Heart right ventricle (tissue), 16 donors: ENCODE data around the gene BMP4. TPM values are rescaled to one million over a fixed set of nuclear protein-coding genes. Genes with fewer than 3 reads are reported as not detected.

Source experiments
- ATAC-seq, 8 donors: fragments of 200-7000 bp; cut with Tn5 transposase; one replicate each; pipeline ENCODE4 v1.9.1; 2020; ENCODE audit warnings: mild to moderate bottlenecking in 8 of 8, moderate library complexity in 8 of 8, moderate number of reproducible peaks in 1 of 8
- DNase-seq, 2 donors: peaks; one replicate each; pipeline ENCODE4 v3.0.0-alpha.2; 2020
- H3K27ac ChIP-seq, 10 donors: fragments of 200-600 bp; sonication (generic) in 2 of 10; one replicate each; pipeline versions ENCODE4 v1.5.0 to v1.8.0; 2020 to 2022; ENCODE audit warnings: mild to moderate bottlenecking in 3 of 10
- H3K27me3 ChIP-seq, 7 donors: fragments of 200-600 bp; one replicate each; pipeline ENCODE4 v1.8.0; 2021 to 2022; ENCODE audit warnings: mild to moderate bottlenecking in 2 of 7
- H3K36me3 ChIP-seq, 9 donors: fragments of 200-600 bp; sonication (generic) in 1 of 9; one replicate each; pipeline versions ENCODE4 v1.5.0 to v1.8.0; 2020 to 2022; ENCODE audit warnings: mild to moderate bottlenecking in 2 of 9
- H3K4me1 ChIP-seq, 9 donors: fragments of 200-600 bp; sonication (generic) in 1 of 9; one replicate each; pipeline versions ENCODE4 v1.5.0 to v1.8.0; 2020 to 2022; ENCODE audit warnings: mild to moderate bottlenecking in 4 of 9
- H3K4me3 ChIP-seq, 10 donors: fragments of 200-600 bp; sonication (generic) in 2 of 10; one replicate each; pipeline versions ENCODE4 v1.5.0 to v1.8.0; 2020 to 2022; ENCODE audit warnings: mild to moderate bottlenecking in 7 of 10, moderate library complexity in 2 of 10
- H3K9me3 ChIP-seq, 11 donors: fragments of 200-600 bp in 10 of 11; sonication (generic) in 2 of 11; one replicate each; pipeline versions ENCODE4 v1.5.0 to v1.8.0; 2013 to 2022; ENCODE audit warnings: mild to moderate bottlenecking in 2 of 11, control low read depth in 1 of 11, moderate library complexity in 1 of 11
- WGBS, 2 donors: extraction: QIAGEN DNeasy Blood & Tissue Kit; methylation state at CpG; one replicate each; pipeline ENCODE4 v1.1.7; 2013; ENCODE audit warnings: inconsistent platforms in 1 of 2; 5-methylcytosine and 5-hydroxymethylcytosine counted together
- intact Hi-C, 10 donors: fragments of 100-400 bp; cut with DNase I; formaldehyde crosslinking; loops; one replicate each; pipeline versions ENCODE4 v1.11.1 to v1.14.2; 2022
- polyA plus RNA-seq, 2 donors: library from polyadenylated mRNA; stranded (reverse); fragments of 200-250 nt; gene quantifications; one replicate each; pipeline ENCODE4 v1.2.3, GENCODE V29; 2013
- total RNA-seq, 10 donors: library from RNA; stranded (reverse); fragmentation: NEBNext Ultra II Directional in 3 of 10; extraction: Animal tissue kit (Norgen Biotek cat#: 25700) in 3 of 10; gene quantifications; one replicate each; pipeline versions ENCODE4 v1.2.1 to v1.2.4, GENCODE V29; 2021 to 2023
- TF ChIP-seq, protein P1 (sequence below), 9 donors: fragments of 200-600 bp; sonication (generic) in 2 of 9; IDR thresholded peaks; one replicate each; pipeline versions ENCODE4 v1.5.0 to v1.8.0; 2021 to 2022; ENCODE audit warnings: antibody characterized with exemption in 9 of 9, mild to moderate bottlenecking in 5 of 9, moderate library complexity in 1 of 9
- donor health status: Arrhythmogenic right ventricular cardiomyopathy.
- donor health status: ischemic (EF 13 %, LVEDD 7.1; RV severe dilation, severe dysfunction).
- donor health status: healthy with polysubstance abuse.
- donor health status: DM: no; HTN: yes; CAD: no.
- donor health status: DM: no; HTN: no; CAD: no.
- donor health status: ischemic (EF 25% LVEDD 6.9; RV normal size, moderate dysfunction).
- donor health status: ischemic (EF 25% LVEDD 5.7; RV mildly dilated, moderate dysfunction).
- donor health status: healthy.
- donor health status: DM: yes; HTN: yes; CAD: no.
- donor health status: Ischemic cardiomyopathy.
- donor health status: ischemic (EF 35%, LVEDD 5.7; RV mildly dilated, moderate dysfunction).
- donor health status: nonischemic (EF 11% LVEDD 7.7; RV severe dilation, severe dysfunction).
- donor health status: DM: yes; HTN: yes; CAD: no.
- donor health status: PGD.
- donor health status: ischemic (EF 29% LVEDD 5.4; RV normal size, mild dysfunction).
- donor health status: nonischemic (EF 23%, LVEDD 6.1; RV moderate dilation, normal function).

The BMP4 gene
- total and polyA plus RNA-seq, 12 donors = 4.4 to 10.6 (median 5.4) TPM

DNA sequence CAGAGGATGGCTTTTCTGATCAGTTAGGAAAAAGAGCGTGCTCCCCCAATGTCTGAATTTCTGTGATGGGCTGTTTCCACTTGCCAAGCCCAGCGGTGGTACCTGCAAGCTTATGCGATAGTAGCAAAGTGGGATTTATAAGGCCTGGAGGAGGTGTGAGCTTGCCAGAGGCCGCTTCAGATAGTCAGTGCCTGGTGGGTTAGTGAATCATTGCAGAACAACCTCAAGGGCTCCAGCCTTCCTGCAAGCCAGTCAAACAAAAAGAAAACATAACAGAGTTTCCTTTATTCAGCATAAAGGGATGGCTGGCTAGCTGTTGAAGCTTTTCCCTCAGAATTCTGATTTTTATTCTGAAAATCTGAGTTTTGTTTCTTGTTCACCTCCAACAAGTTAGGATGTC is 7.6 kb upstream of the BMP4 start:
- Histone ChIP-seq H3K36me3 (no peaks in the 10 kb centered on the region), H3K4me1 (peaks cover 3 to 14% (median 8%) of the 10 kb centered on the region in 9 donors), H3K4me3 (no peak overlapping the region), H3K9me3 (no peaks in the 10 kb centered on the region), H3K27ac (no peak overlapping the region), H3K27me3 (peaks cover 0 to 50% (median 24%) of the 10 kb centered on the region in 7 donors)
- ATAC-seq (no peak), DNase-seq (no peak)
- intact Hi-C loops = no loop called here
- 83 to 86% methylated on average over 4 of the region's 4 CpGs for WGBS, 2 donors
- TF ChIP-seq, protein P1, sequence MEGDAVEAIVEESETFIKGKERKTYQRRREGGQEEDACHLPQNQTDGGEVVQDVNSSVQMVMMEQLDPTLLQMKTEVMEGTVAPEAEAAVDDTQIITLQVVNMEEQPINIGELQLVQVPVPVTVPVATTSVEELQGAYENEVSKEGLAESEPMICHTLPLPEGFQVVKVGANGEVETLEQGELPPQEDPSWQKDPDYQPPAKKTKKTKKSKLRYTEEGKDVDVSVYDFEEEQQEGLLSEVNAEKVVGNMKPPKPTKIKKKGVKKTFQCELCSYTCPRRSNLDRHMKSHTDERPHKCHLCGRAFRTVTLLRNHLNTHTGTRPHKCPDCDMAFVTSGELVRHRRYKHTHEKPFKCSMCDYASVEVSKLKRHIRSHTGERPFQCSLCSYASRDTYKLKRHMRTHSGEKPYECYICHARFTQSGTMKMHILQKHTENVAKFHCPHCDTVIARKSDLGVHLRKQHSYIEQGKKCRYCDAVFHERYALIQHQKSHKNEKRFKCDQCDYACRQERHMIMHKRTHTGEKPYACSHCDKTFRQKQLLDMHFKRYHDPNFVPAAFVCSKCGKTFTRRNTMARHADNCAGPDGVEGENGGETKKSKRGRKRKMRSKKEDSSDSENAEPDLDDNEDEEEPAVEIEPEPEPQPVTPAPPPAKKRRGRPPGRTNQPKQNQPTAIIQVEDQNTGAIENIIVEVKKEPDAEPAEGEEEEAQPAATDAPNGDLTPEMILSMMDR (IDR thresholded peaks at IDR 0.05) = no peak

DNA sequence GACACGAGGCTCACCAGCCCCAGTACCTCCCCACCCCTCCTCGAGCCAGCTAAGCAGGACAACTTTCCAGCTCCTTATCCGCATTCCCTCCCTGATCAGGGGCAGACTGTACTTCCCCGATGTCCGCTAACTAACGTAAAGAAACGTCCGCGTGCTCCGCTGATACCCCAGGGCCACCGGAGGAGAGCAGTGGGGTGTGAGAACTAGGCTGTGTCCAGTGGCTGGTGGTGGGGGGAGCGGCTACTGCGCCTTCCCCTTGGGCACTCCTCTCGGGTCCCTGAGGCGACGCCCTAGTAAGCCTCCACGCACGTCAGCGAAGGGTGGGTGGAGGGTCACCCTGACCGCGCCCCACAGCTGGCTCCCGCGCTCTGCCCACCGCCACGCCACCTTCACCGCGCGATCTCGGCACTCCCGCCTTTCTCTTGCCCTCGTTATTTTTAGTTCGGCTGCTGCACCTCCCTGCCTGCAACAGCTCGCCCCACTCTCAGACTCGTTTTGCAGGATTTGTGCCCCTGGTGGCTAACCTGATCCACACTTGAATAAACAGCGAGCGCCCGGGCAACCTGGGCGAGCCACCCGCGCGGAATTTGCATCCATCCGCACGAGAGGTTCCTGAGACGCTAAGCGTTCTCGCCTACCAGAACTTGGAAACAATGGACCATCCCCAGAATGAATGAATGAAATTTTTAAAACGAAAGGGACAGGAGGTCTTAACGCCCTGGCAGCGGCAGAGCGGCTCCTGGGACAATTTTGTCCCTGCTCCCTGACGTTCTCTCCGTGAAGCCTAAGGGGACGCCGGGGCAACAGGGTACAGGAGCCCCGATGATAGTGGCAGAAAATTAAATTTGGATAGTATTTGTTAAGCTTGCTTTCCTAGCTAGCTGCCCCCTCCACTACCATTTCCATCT is 6.9 kb upstream of the BMP4 start:
- peak overlapping the region in 9 of 10 donors; percentile 27 to 51 (median 46) for H3K4me3 ChIP-seq
- peaks cover 3 to 14% (median 8%) of the 10 kb centered on the region in 9 donors for H3K4me1 ChIP-seq
- peaks cover 0 to 54% (median 24%) of the 10 kb centered on the region in 7 donors for H3K27me3 ChIP-seq
- intact Hi-C loops = no loop called here
- no peaks in the 10 kb centered on the region for H3K36me3 ChIP-seq
- DNase-seq (peak; percentile 27 to 46), ATAC-seq (peak; percentile 68 to 90 (median 78))
- no peak overlapping the region for H3K27ac ChIP-seq
- TF ChIP-seq, protein P1 (IDR thresholded peaks at IDR 0.05) = peak in 8 of 9 donors; percentile 18 to 60 (median 47)
- 9 to 10% methylated on average over 55 of the region's 55 CpGs for WGBS, 2 donors
- no peaks in the 10 kb centered on the region for H3K9me3 ChIP-seq

DNA sequence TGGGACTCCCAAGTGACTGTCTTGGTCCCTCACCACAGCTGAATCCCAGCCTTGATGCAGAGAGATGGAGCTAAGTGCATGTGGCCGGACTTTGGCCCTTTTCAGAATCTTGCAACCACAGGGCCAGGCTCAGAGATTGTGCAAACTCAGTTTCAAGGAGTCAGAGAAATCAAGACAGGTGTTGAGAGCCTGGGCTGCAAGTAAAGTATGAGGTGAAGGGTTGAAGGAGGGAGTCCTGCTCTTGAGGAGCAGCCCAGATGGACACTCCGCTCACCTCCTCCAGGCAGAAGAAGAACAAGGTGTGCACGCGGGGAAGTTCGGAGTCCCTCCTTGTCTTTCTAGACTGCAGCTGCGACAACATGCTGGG is 6.3 kb upstream of the BMP4 start:
- Histone ChIP-seq H3K36me3 (no peaks in the 10 kb centered on the region), H3K27ac (no peak overlapping the region), H3K4me1 (peaks cover 3 to 14% (median 8%) of the 10 kb centered on the region in 9 donors), H3K4me3 (peak overlapping the region in 7 of 10 donors; percentile 27 to 51 (median 49)), H3K9me3 (no peaks in the 10 kb centered on the region), H3K27me3 (peaks cover 0 to 59% (median 24%) of the 10 kb centered on the region in 7 donors)
- peak in 2 of 8 donors; percentile 10 to 12 for ATAC-seq
- TF ChIP-seq, protein P1 (IDR thresholded peaks at IDR 0.05) = no peak
- intact Hi-C loops = no loop called here
- DNase-seq = no peak
- WGBS, 2 donors = 43 to 51% methylated on average over 6 of the region's 6 CpGs

DNA sequence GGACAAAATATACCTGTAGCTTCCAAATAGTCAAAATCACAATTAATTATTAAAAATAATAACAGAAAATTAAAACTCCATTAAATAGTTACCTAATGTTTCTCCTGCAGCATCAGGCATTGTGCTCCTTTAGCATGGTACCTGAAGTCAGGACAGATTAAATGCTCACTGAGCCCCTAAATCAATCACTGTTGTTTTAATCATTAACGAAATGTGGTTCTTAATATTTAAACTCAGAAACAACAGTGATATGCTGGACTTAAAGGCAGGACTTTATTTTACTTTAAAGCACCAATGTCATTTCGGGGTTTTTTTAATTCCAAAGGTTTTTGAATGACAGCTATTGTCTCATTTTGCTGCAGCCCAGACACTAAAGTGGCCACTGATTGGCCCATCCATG is 2.0 kb upstream of the BMP4 start:
- Histone ChIP-seq H3K4me1 (peaks cover 3 to 35% (median 15%) of the 10 kb centered on the region in 9 donors), H3K27ac (no peak overlapping the region), H3K36me3 (no peaks in the 10 kb centered on the region), H3K9me3 (no peaks in the 10 kb centered on the region), H3K27me3 (peaks cover 0 to 80% (median 30%) of the 10 kb centered on the region in 7 donors), H3K4me3 (no peak overlapping the region)
- intact Hi-C loops = loop anchor here in 5 of 10 donors (5.0 to 10.0 kb wide), 10 partner anchors 144 to 421 kb away; no protein-coding TSS in a partner anchor
- TF ChIP-seq, protein P1 (IDR thresholded peaks at IDR 0.05) = no peak
- WGBS, 2 donors = 96 to 98% methylated on average over 2 of the region's 2 CpGs
- ATAC-seq (no peak), DNase-seq (no peak)
